HCT116 (cell line): ENCODE data around the gene STIMATE. TPM values are rescaled to one million over a fixed set of nuclear protein-coding genes. Genes with fewer than 3 reads are reported as not detected.

ENCODE experiments used
- ATAC-seq: fragments of 200-7000 bp; cut with Tn5 transposase; 2 replicates; pipeline ENCODE4 v1.9.1; 2020; ENCODE audit warnings: mild to moderate bottlenecking, moderate library complexity
- BruUV-seq: library from RNA; stranded (reverse); fragments of 400-500 nt; replicated peaks from 2 replicates; lab custom pipeline; 2021; lab: Mats Ljungman, UMichigan
- CTCF ChIA-PET: fragments of 300-600 bp; sonication (Branson Sonifier 250); formaldehyde crosslinking; loops from one replicate; lab custom pipeline; 2021; ENCODE audit warnings: antibody characterized with exemption; lab: Charles Lee
- POLR2A ChIA-PET: fragments of 300-600, 350-600 bp; sonication (Branson Sonifier 250); formaldehyde crosslinking; loops from one replicate; lab custom pipeline; 2021; ENCODE audit warnings: antibody characterized with exemption; lab: Charles Lee
- RAD21 ChIA-PET, 2 experiments: fragments of 300-600 bp; sonication (Branson Sonifier 250); formaldehyde crosslinking; loops; one replicate each; lab custom pipeline; 2023; ENCODE audit warnings: low total read pairs in 2 of 2; ENCODE audit not compliant: uncharacterized antibody in 2 of 2, unreplicated experiment in 2 of 2, low non-redundant PET in 1 of 2; lab: Charles Lee
- DNase-seq: peaks from one replicate; pipeline ENCODE4 v3.0.0-alpha.2; 2010; ENCODE audit warnings: low read depth, low spot score
- H2AFZ ChIP-seq: fragments of 200-600 bp; shearing (Covaris generic), sonication (generic); 2 replicates; pipeline ENCODE4 v1.6.1; 2017; ENCODE audit warnings: low read depth, mixed run types, mixed read lengths, antibody characterized with exemption, low read length; ENCODE audit not compliant: poor library complexity, severe bottlenecking
- H3K27ac ChIP-seq: 2 replicates; pipeline ENCODE4 v1.5.1; 2012; ENCODE audit warnings: low read depth, low read length
- H3K27me3 ChIP-seq: fragments of 200-600 bp; sonication (generic); 2 replicates; pipeline ENCODE4 v1.6.1; 2016; ENCODE audit warnings: mixed run types, low read length, mixed read lengths; ENCODE audit not compliant: insufficient read depth
- H3K36me3 ChIP-seq, 2 experiments: fragments of 200-500 bp in 1 of 2; fragments of 200-600 bp in 1 of 2; sonication (Bioruptor generic) in 1 of 2; sonication (generic) in 1 of 2; 2 replicates each; pipeline versions ENCODE4 v1.5.1 to v1.6.1; 2014 to 2016; ENCODE audit warnings: low read length in 2 of 2, inconsistent platforms in 1 of 2, mixed read lengths in 1 of 2, mixed run types in 1 of 2; ENCODE audit not compliant: insufficient read depth in 2 of 2, control insufficient read depth in 1 of 2
- H3K4me1 ChIP-seq, 2 experiments: fragments of 200-600 bp in 1 of 2; sonication (generic) in 1 of 2; 2 replicates each; pipeline versions ENCODE4 v1.5.1 to v1.6.1; 2012 to 2017; ENCODE audit warnings: low read length in 2 of 2, inconsistent platforms in 1 of 2, mild to moderate bottlenecking in 1 of 2, mixed read lengths in 1 of 2, mixed run types in 1 of 2, moderate library complexity in 1 of 2; ENCODE audit not compliant: insufficient read depth in 2 of 2, control insufficient read depth in 1 of 2
- H3K4me2 ChIP-seq: fragments of 200-600 bp; sonication (generic); 2 replicates; pipeline ENCODE4 v1.6.1; 2017; ENCODE audit warnings: mixed run types, low read length, mixed read lengths
- H3K4me3 ChIP-seq, 2 experiments: fragments of 200-600 bp in 1 of 2; sonication (generic) in 1 of 2; replicated peaks in 1 of 2; 2 replicates each; pipeline ENCODE4 v1.5.1; 2011 to 2016; ENCODE audit warnings: low read length in 2 of 2, control low read depth in 1 of 2, low read depth in 1 of 2, mild to moderate bottlenecking in 1 of 2, mixed read lengths in 1 of 2, mixed run types in 1 of 2
- H3K79me2 ChIP-seq: fragments of 200-600 bp; sonication (generic); 2 replicates; pipeline ENCODE4 v1.6.1; 2017; ENCODE audit warnings: mild to moderate bottlenecking, mixed run types, low read length, moderate library complexity, mixed read lengths; ENCODE audit not compliant: insufficient read depth
- H3K9ac ChIP-seq: fragments of 200-600 bp; sonication (generic); 2 replicates; pipeline ENCODE4 v1.6.1; 2016; ENCODE audit warnings: low read length, mixed read lengths
- H3K9me2 ChIP-seq: fragments of 200-600 bp; sonication (generic), shearing (Covaris generic); 2 replicates; pipeline ENCODE4 v1.6.1; 2017; ENCODE audit warnings: mixed run types, mild to moderate bottlenecking, moderate library complexity; ENCODE audit not compliant: insufficient read depth
- H3K9me3 ChIP-seq, 2 experiments: fragments of 200-500 bp in 1 of 2; fragments of 200-600 bp in 1 of 2; sonication (Bioruptor generic) in 1 of 2; sonication (generic) in 1 of 2; 2 replicates each; pipeline ENCODE4 v1.6.1; 2014 to 2017; ENCODE audit warnings: low read length in 2 of 2, mixed read lengths in 2 of 2, inconsistent platforms in 1 of 2, low read depth in 1 of 2, mild to moderate bottlenecking in 1 of 2, mixed run types in 1 of 2, moderate library complexity in 1 of 2; ENCODE audit not compliant: control insufficient read depth in 1 of 2, insufficient read depth in 1 of 2
- H4K20me1 ChIP-seq: fragments of 200-600 bp; sonication (generic), shearing (Covaris generic); 2 replicates; pipeline ENCODE4 v1.6.1; 2017; ENCODE audit warnings: mixed run types, mild to moderate bottlenecking, moderate library complexity; ENCODE audit not compliant: insufficient read depth
- CEBPB ChIP-seq: IDR thresholded peaks from 2 replicates; pipeline ENCODE4 v1.6.1; 2012; ENCODE audit warnings: low read depth
- EGR1 ChIP-seq: IDR thresholded peaks from 2 replicates; pipeline ENCODE4 v1.6.1; 2012; ENCODE audit warnings: low read depth
- ELF1 ChIP-seq: IDR thresholded peaks from 2 replicates; pipeline ENCODE4 v1.6.1; 2012; ENCODE audit warnings: low read depth, borderline replicate concordance
- EZH2 ChIP-seq: fragments of 200-600 bp; sonication (generic); IDR thresholded peaks from 2 replicates; pipeline ENCODE4 v1.6.1; 2017; ENCODE audit warnings: antibody characterized with exemption, mixed run types
- EZH2phosphoT487 ChIP-seq: fragments of 200-600 bp; IDR thresholded peaks from 2 replicates; pipeline ENCODE4 v1.6.1; 2018; ENCODE audit warnings: antibody characterized with exemption, borderline replicate concordance
- FOSL1 ChIP-seq: IDR thresholded peaks from 2 replicates; pipeline ENCODE4 v1.6.1; 2012; ENCODE audit warnings: low read depth
- JUND ChIP-seq: IDR thresholded peaks from 2 replicates; pipeline ENCODE4 v1.6.1; 2012
- RAD21 ChIP-seq: IDR thresholded peaks from 2 replicates; pipeline ENCODE4 v1.6.1; 2012; ENCODE audit warnings: low read depth, mild to moderate bottlenecking
- YY1 ChIP-seq: IDR thresholded peaks from 2 replicates; pipeline ENCODE4 v1.6.1; 2011; ENCODE audit warnings: low read length, low read depth, moderate library complexity, mild to moderate bottlenecking; ENCODE audit not compliant: insufficient replicate concordance; ENCODE audit errors: extremely low read depth
- ZFX ChIP-seq: fragments of 450-650 bp; IDR thresholded peaks from 2 replicates; pipeline ENCODE4 v1.6.1; 2017
- intact Hi-C: fragments of 100-400 bp; cut with micrococcal nuclease; formaldehyde crosslinking; loops from 2 replicates; pipeline ENCODE4 v1.10.0; 2022
- total RNA-seq: library from RNA; stranded (reverse); gene quantifications from one replicate; pipeline ENCODE4 v1.2.1, GENCODE V29; 2021; ENCODE audit not compliant: unreplicated experiment
- TF ChIP-seq, protein P1 (sequence below): IDR thresholded peaks from 2 replicates; pipeline ENCODE4 v1.6.1; 2012
- TF ChIP-seq, protein P2 (sequence below): IDR thresholded peaks from 2 replicates; pipeline ENCODE4 v1.6.1; 2012

The STIMATE gene
- total RNA-seq, 1 experiment from 2014 or later: 20.2 TPM

DNA sequence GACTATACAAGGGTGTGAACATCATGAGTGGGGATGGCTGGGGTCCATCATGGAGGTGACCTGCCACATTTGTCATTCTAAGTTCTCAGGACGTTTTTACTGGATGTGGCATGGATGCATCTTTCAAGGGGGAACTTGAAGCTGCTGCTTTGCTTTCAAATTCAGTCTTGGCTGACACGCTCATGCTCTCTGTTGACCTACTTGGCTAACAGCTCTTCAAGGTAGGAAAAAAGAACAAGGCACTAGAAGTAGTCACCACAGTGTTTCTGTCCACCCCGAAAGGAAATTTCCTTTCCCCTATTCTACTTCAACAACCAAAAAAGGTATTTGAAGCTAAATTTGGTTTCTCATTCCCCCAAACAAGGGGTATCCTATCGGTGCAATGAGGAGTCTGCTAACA lies 15.0 kb downstream of the STIMATE start:
- POLR2A ChIA-PET: no interaction called here
- Histone ChIP-seq H3K9me2 (no peaks in the 10 kb centered on the region), H3K27me3 (no peaks in the 10 kb centered on the region), H3K9ac (no peak overlapping the region), H3K9me3 (no peaks in the 10 kb centered on the region), H3K4me2 (no peak overlapping the region), H3K4me3 (no peak overlapping the region), H4K20me1 (no peaks in the 10 kb centered on the region), H2AFZ (no peak overlapping the region), H3K27ac (no peak overlapping the region), H3K36me3 (no peaks in the 10 kb centered on the region), H3K4me1 (no peaks in the 10 kb centered on the region), H3K79me2 (peaks cover 1% of the 10 kb centered on the region; the same call in 1 of the 2 replicates)
- no TSS peak for BruUV-seq
- intact Hi-C loops: no loop called here
- ATAC-seq (no peak), DNase-seq (no peak)
- TF ChIP-seq YY1: no peak
- no peak for TF ChIP-seq EGR1
- no peak for TF ChIP-seq CEBPB
- CTCF ChIA-PET: no interaction called here
- RAD21 ChIA-PET: no interaction called here

DNA sequence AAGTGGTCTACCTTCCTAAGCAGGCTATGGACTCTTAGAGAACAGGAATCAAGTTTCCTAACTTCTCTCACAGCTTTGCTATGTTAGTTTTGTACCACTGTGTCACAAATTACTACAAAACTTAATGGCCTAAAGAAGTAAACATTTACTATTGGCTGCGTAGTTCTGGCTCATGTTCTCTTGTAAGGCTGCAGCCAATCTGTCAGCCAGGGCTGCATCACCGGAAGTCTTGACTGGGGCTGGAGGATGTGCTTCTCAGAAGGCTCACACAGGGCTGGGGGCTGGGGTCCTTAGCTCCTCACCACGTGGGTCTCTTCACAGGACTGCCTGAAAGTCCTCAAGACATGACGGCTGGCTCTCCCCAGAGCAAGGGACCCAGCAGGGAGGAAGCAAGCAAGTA lies 15.5 kb downstream of the STIMATE start:
- ATAC-seq (no peak), DNase-seq (no peak)
- no TSS peak for BruUV-seq
- no peak overlapping the region for H3K4me2 ChIP-seq
- TF ChIP-seq ZFX (no peak), EZH2phosphoT487 (no peak), CEBPB (no peak), RAD21 (no peak), ELF1 (no peak), EGR1 (no peak), FOSL1 (no peak), EZH2 (no peak), JUND (no peak)
- TF ChIP-seq, protein P1, sequence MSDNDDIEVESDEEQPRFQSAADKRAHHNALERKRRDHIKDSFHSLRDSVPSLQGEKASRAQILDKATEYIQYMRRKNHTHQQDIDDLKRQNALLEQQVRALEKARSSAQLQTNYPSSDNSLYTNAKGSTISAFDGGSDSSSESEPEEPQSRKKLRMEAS: no peak
- TF ChIP-seq, protein P2, sequence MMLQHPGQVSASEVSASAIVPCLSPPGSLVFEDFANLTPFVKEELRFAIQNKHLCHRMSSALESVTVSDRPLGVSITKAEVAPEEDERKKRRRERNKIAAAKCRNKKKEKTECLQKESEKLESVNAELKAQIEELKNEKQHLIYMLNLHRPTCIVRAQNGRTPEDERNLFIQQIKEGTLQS: no peak
- H3K36me3 ChIP-seq: no peaks in the 10 kb centered on the region
- H3K9me2 ChIP-seq: no peaks in the 10 kb centered on the region
- H2AFZ ChIP-seq: no peak overlapping the region
- H3K9me3 ChIP-seq: no peaks in the 10 kb centered on the region
- H3K79me2 ChIP-seq: no peaks in the 10 kb centered on the region
- intact Hi-C loops: no loop called here
- H3K27me3 ChIP-seq: no peaks in the 10 kb centered on the region
- RAD21 ChIA-PET: no interaction called here
- CTCF ChIA-PET: no interaction called here
- POLR2A ChIA-PET: no interaction called here
- no peaks in the 10 kb centered on the region for H3K4me1 ChIP-seq
- H3K4me3 ChIP-seq: no peak overlapping the region
- H3K27ac ChIP-seq: no peak overlapping the region
- H3K9ac ChIP-seq: no peak overlapping the region
- no peaks in the 10 kb centered on the region for H4K20me1 ChIP-seq
